IMR-90 (cell line): ENCODE measurements around the gene LEPROT. TPM values are rescaled to one million over a fixed set of nuclear protein-coding genes. Genes with fewer than 3 reads are reported as not detected.

Source experiments
- ATAC-seq: fragments of 200-7000 bp; cut with Tn5 transposase; 2 replicates; pipeline ENCODE4 v1.9.1; 2020; ENCODE audit warnings: low read depth, mild to moderate bottlenecking, moderate library complexity
- BruUV-seq: library from RNA; stranded (reverse); fragments of 400-500 nt; replicated peaks from 2 replicates; lab custom pipeline; 2021; lab: Mats Ljungman, UMichigan
- CTCF ChIA-PET: fragments of 300-600 bp; formaldehyde crosslinking; extraction: SDS; loops from one replicate; lab custom pipeline; 2021; ENCODE audit warnings: antibody characterized with exemption; lab: Yijun Ruan, JAX
- POLR2A ChIA-PET: fragments of 300-600 bp; sonication (Branson Sonifier 250); formaldehyde crosslinking; loops from one replicate; lab custom pipeline; 2022; ENCODE audit warnings: antibody characterized with exemption; ENCODE audit not compliant: unreplicated experiment; lab: Charles Lee
- DNase-seq: peaks from one replicate; pipeline ENCODE4 v3.0.0; 2013
- H2AFZ ChIP-seq: replicated peaks from 2 replicates; pipeline ENCODE3; 2013; ENCODE audit warnings: low read length, mild to moderate bottlenecking; ENCODE audit not compliant: poor library complexity
- H2AK5ac ChIP-seq: 2 replicates; pipeline ENCODE4 v1.6.1; 2013; ENCODE audit warnings: low read depth, low read length, inconsistent platforms
- H2AK9ac ChIP-seq: replicated peaks from 2 replicates; pipeline ENCODE3; 2013; ENCODE audit warnings: mild to moderate bottlenecking, low read depth, low read length, moderate library complexity; ENCODE audit not compliant: poor library complexity
- H2BK120ac ChIP-seq: 2 replicates; pipeline ENCODE4 v1.6.1; 2013; ENCODE audit warnings: low read depth, low read length, inconsistent platforms
- H2BK15ac ChIP-seq: 3 replicates; pipeline ENCODE4 v1.6.1; 2013; ENCODE audit warnings: low read depth, low read length, inconsistent platforms
- H2BK20ac ChIP-seq: 2 replicates; pipeline ENCODE4 v1.6.1; 2013; ENCODE audit warnings: low read depth, mild to moderate bottlenecking, inconsistent platforms, low read length, moderate library complexity
- H2BK5ac ChIP-seq: 2 replicates; pipeline ENCODE4 v1.6.1; 2013; ENCODE audit warnings: mild to moderate bottlenecking, low read depth, low read length, inconsistent platforms; ENCODE audit not compliant: poor library complexity, severe bottlenecking
- H3K14ac ChIP-seq: replicated peaks from 2 replicates; pipeline ENCODE4 v1.6.1; 2013; ENCODE audit warnings: low read depth, low read length, inconsistent platforms
- H3K18ac ChIP-seq: 2 replicates; pipeline ENCODE4 v1.6.1; 2013; ENCODE audit warnings: low read depth, low read length, control low read depth
- H3K23ac ChIP-seq: 2 replicates; pipeline ENCODE4 v1.6.1; 2013; ENCODE audit warnings: low read depth, low read length, inconsistent platforms
- H3K27ac ChIP-seq: 2 replicates; pipeline ENCODE4 v1.5.1; 2013; ENCODE audit warnings: mild to moderate bottlenecking, control low read depth, low read length; ENCODE audit not compliant: insufficient read depth
- H3K27me3 ChIP-seq: 2 replicates; pipeline ENCODE4 v1.6.1; 2013; ENCODE audit warnings: low read length; ENCODE audit not compliant: control insufficient read depth, insufficient read depth
- H3K36me3 ChIP-seq: 2 replicates; pipeline ENCODE4 v1.6.1; 2013; ENCODE audit warnings: low read length, mixed read lengths; ENCODE audit not compliant: control insufficient read depth, insufficient read depth
- H3K4ac ChIP-seq: 2 replicates; pipeline ENCODE4 v1.6.1; 2013; ENCODE audit warnings: low read depth, low read length, inconsistent platforms
- H3K4me1 ChIP-seq: 2 replicates; pipeline ENCODE4 v1.6.1; 2013; ENCODE audit warnings: low read length, mixed read lengths; ENCODE audit not compliant: control insufficient read depth, insufficient read depth
- H3K4me2 ChIP-seq: 2 replicates; pipeline ENCODE4 v1.6.1; 2013; ENCODE audit warnings: low read depth, mild to moderate bottlenecking, control low read depth, low read length, moderate library complexity
- H3K4me3 ChIP-seq: 2 replicates; pipeline ENCODE4 v1.5.1; 2013; ENCODE audit warnings: low read depth, mild to moderate bottlenecking, control low read depth, low read length, moderate library complexity; ENCODE audit not compliant: insufficient read depth
- H3K56ac ChIP-seq: 2 replicates; pipeline ENCODE4 v1.6.1; 2013; ENCODE audit warnings: low read length, inconsistent platforms; ENCODE audit not compliant: insufficient read depth; ENCODE audit errors: extremely low read depth
- H3K79me1 ChIP-seq, 2 experiments: 2 replicates each; pipeline ENCODE4 v1.6.1; 2013; ENCODE audit warnings: low read length in 2 of 2, inconsistent platforms in 1 of 2, low read depth in 1 of 2
- H3K9ac ChIP-seq: 2 replicates; pipeline ENCODE4 v1.6.1; 2013; ENCODE audit warnings: low read depth, low read length, control low read depth
- H3K9me1 ChIP-seq: 2 replicates; pipeline ENCODE4 v1.6.1; 2013; ENCODE audit warnings: low read length, inconsistent platforms; ENCODE audit not compliant: insufficient read depth
- H3K9me3 ChIP-seq: 2 replicates; pipeline ENCODE4 v1.6.1; 2013; ENCODE audit warnings: low read length; ENCODE audit not compliant: control insufficient read depth, insufficient read depth
- H4K20me1 ChIP-seq: 2 replicates; pipeline ENCODE4 v1.6.1; 2013; ENCODE audit warnings: low read length, inconsistent platforms; ENCODE audit not compliant: insufficient read depth
- H4K5ac ChIP-seq: 2 replicates; pipeline ENCODE4 v1.6.1; 2013; ENCODE audit warnings: mild to moderate bottlenecking, low read depth, low read length, control low read depth
- H4K8ac ChIP-seq, 2 experiments: 2 replicates each; pipeline ENCODE4 v1.6.1; 2013; ENCODE audit warnings: low read depth in 2 of 2, low read length in 2 of 2, control low read depth in 1 of 2, inconsistent platforms in 1 of 2
- H4K91ac ChIP-seq: 2 replicates; pipeline ENCODE4 v1.6.1; 2013; ENCODE audit warnings: low read depth, low read length, inconsistent platforms; ENCODE audit not compliant: insufficient read depth
- CHD1 ChIP-seq: IDR thresholded peaks from 2 replicates; pipeline ENCODE4 v1.6.1; 2012; ENCODE audit warnings: low read depth, low read length, improper control_type of control experiment
- MXI1 ChIP-seq: IDR thresholded peaks from 2 replicates; pipeline ENCODE4 v1.6.1; 2012; ENCODE audit warnings: low read depth, mild to moderate bottlenecking, low read length, moderate library complexity, borderline replicate concordance
- WGBS, 2 experiments: methylation state at CpG; one replicate each; pipeline versions ENCODE4 v1.1.5 to v1.1.7; 2013; ENCODE audit warnings: missing lambda C conversion rate in 2 of 2; ENCODE audit not compliant: insufficient read length in 1 of 2; ENCODE audit errors: extremely low coverage in 2 of 2; 5-methylcytosine and 5-hydroxymethylcytosine counted together
- dilution Hi-C: fragments of 300-500 bp; cut with HindIII; formaldehyde crosslinking; loops from one replicate; pipeline ENCODE4 v1.14.3; 2018; ENCODE audit warnings: low sequenced_read_pairs; ENCODE audit not compliant: unreplicated experiment
- in situ Hi-C: fragments of 300-500 bp; cut with MboI; formaldehyde crosslinking; loops from 3 replicates; pipeline ENCODE4 v1.14.3; 2019; ENCODE audit warnings: low sequenced_read_pairs, inconsistent platforms, mixed read lengths
- intact Hi-C: fragments of 100-400 bp; cut with micrococcal nuclease; formaldehyde crosslinking; loops from 2 replicates; pipeline ENCODE4 v1.10.0; 2022
- polyA plus RNA-seq, 3 experiments: library from polyadenylated mRNA; depleted of rRNA; stranded (reverse); fragments of >200 nt; gene quantifications; 2 replicates each; pipeline ENCODE4 v1.2.3, GENCODE V29; 2012; ENCODE audit warnings: low replicate concordance in 1 of 3
- total RNA-seq: library from RNA; depleted of rRNA; stranded (reverse); fragments of >200 nt; gene quantifications from 2 replicates; pipeline ENCODE4 v1.2.3, GENCODE V29; 2012

The LEPROT gene
- total and polyA plus RNA-seq, 2 of the 4 experiments (the other 2 are of a cell fraction), result 21.0 to 40.2 TPM

- CTCF ChIA-PET, result interaction anchor here (1.2 kb wide), 1 partner anchor 21 kb away, joined by 3 read pairs; no protein-coding TSS in a partner anchor
These were observed 10.6 kb upstream of the LEPROT start for GRCh38 chr1:65409816-65410326.

More at GRCh38 chr1:65409816-65410326, 10.6 kb upstream of the LEPROT start:
- intact Hi-C loops (no loop called here), in situ Hi-C loops (no loop called here), dilution Hi-C loops (no loop called here)
- no peak for DNase-seq
- no peak overlapping the region for H2BK5ac ChIP-seq
- H2BK20ac ChIP-seq, result no peak overlapping the region
- no peak overlapping the region for H2BK120ac ChIP-seq
- no peak overlapping the region for H3K18ac ChIP-seq
- H3K14ac ChIP-seq, result no peak overlapping the region
- no peak overlapping the region for H2BK15ac ChIP-seq
- no peak for ATAC-seq
- no peak overlapping the region for H2AFZ ChIP-seq
- POLR2A ChIA-PET, result no interaction called here
- no peak overlapping the region for H3K4me3 ChIP-seq
- peaks cover 2% of the 10 kb centered on the region; the same call in 1 of the 2 replicates for H3K4me1 ChIP-seq
- no peaks in the 10 kb centered on the region for H3K36me3 ChIP-seq
- no peak overlapping the region for H3K4me2 ChIP-seq
- no peak overlapping the region for H3K4ac ChIP-seq
- H3K9me3 ChIP-seq, result no peaks in the 10 kb centered on the region
- WGBS, 2 experiments, result no CpG with 5 or more reads among the region's 4 CpGs
- no TSS peak for BruUV-seq
- H4K8ac ChIP-seq, result no peak overlapping the region
- H3K23ac ChIP-seq, result no peak overlapping the region
- H4K20me1 ChIP-seq, result no peaks in the 10 kb centered on the region
- H3K27ac ChIP-seq, result no peak overlapping the region
- H4K91ac ChIP-seq, result no peak overlapping the region
- no peaks in the 10 kb centered on the region for H3K9me1 ChIP-seq
- H4K5ac ChIP-seq, result no peak overlapping the region
- no peak overlapping the region for H2AK5ac ChIP-seq
- H3K27me3 ChIP-seq, result peaks cover 5% of the 10 kb centered on the region
- no peaks in the 10 kb centered on the region for H3K79me1 ChIP-seq
- no peak overlapping the region for H3K56ac ChIP-seq
- no peak overlapping the region for H2AK9ac ChIP-seq
- TF ChIP-seq CHD1, result no peak
- no peak for TF ChIP-seq MXI1
- H3K9ac ChIP-seq, result no peak overlapping the region
